ENCODE measurements around the gene CEACAM19. TPM values are rescaled to one million over a fixed set of nuclear protein-coding genes. Genes with fewer than 3 reads are reported as not detected.
A peak's percentile ranks its signal among the peaks of the same experiment; 100 is the strongest.

Gene CEACAM19
- total and polyA plus RNA-seq, 2 of the 8 experiments (the other 6 are each of a cell fraction or from before 2014, with no cell fraction given) = 3.1 to 3.4 TPM

- Histone ChIP-seq H4K5ac (ENCODE audit: insufficient read length, low read depth, low read length) (no peak overlapping the region), H2AFZ (ENCODE audit: low read length) (no peak overlapping the region), H3K36me3 (ENCODE audit: control insufficient read depth in 2 of 4, insufficient read depth in 4 of 4, low read length in 3 of 4) (no peaks in the 10 kb centered on the region), H3K23ac (ENCODE audit: insufficient read length) (no peak overlapping the region), H3K56ac (replicated peaks; ENCODE audit: insufficient read length, low read depth, low read length) (no peak overlapping the region), H4K20me1 (replicated peaks in 1 of 2; ENCODE audit: control insufficient read depth in 1 of 2, insufficient read depth in 2 of 2, low read length in 2 of 2) (no peaks in the 10 kb centered on the region), H3K4me3 (ENCODE audit: extremely low read depth in 1 of 4, insufficient read depth in 2 of 4, low read depth in 3 of 4, low read length in 4 of 4) (no peak overlapping the region), H3K23me2 (ENCODE audit: low read depth, low read length) (no peaks in the 10 kb centered on the region), H2BK12ac (ENCODE audit: low read depth, low read length) (no peak overlapping the region), H3K4ac (replicated peaks; ENCODE audit: insufficient read length, low read depth, low read length) (no peak overlapping the region), H3K27me3 (replicated peaks in 1 of 4; ENCODE audit: control insufficient read depth in 3 of 4, extremely low read depth in 1 of 4, insufficient read depth in 3 of 4, low read length in 3 of 4) (no peaks in the 10 kb centered on the region; a peak in 1 of 7 replicates), H3K14ac (ENCODE audit: insufficient read length) (no peak overlapping the region), H4K91ac (replicated peaks; ENCODE audit: insufficient read length, low read length) (no peak overlapping the region), H3K79me2 (ENCODE audit: control insufficient read depth in 1 of 2, insufficient read depth in 2 of 2, low read length in 2 of 2) (no peaks in the 10 kb centered on the region), H2AK5ac (ENCODE audit: low read depth, low read length) (no peak overlapping the region), H2BK5ac (ENCODE audit: low read depth, low read length) (no peak overlapping the region), H3K4me1 (replicated peaks in 1 of 4; ENCODE audit: control insufficient read depth in 3 of 4, insufficient read depth in 4 of 4, low read length in 3 of 4) (no peaks in the 10 kb centered on the region), H3K9me3 (ENCODE audit: insufficient read depth in 2 of 2, low read depth in 1 of 2, low read length in 1 of 2) (no peaks in the 10 kb centered on the region), H4K8ac (ENCODE audit: extremely low read depth, insufficient read depth, low read length) (no peak overlapping the region), H2BK120ac (replicated peaks; ENCODE audit: low read depth, low read length) (no peak overlapping the region), H2BK15ac (ENCODE audit: low read length) (0 out of 2 replicates have a peak overlapping the region, but pooled peaks have one; percentile 61), H3K9ac (replicated peaks in 1 of 4; ENCODE audit: extremely low read depth in 1 of 4, low read depth in 3 of 4, low read length in 3 of 4) (no peak overlapping the region), H3K79me1 (ENCODE audit: low read depth, low read length) (no peaks in the 10 kb centered on the region), H2BK20ac (ENCODE audit: low read length) (no peak overlapping the region), H3K4me2 (ENCODE audit: insufficient read depth in 1 of 2, low read depth in 2 of 2, low read length in 2 of 2) (no peak overlapping the region), H3K27ac (ENCODE audit: low read depth, low read length) (no peak overlapping the region), H3K18ac (ENCODE audit: extremely low read depth, low read length) (no peak overlapping the region)
- no peak for TF ChIP-seq RAD21 (IDR thresholded peaks at IDR 0.05 in 1 of 2, conservative IDR thresholded peaks at IDR 0.05 in 1 of 2; ENCODE audit: low read depth in 2 of 2, low read length in 2 of 2)
- no peak for TF ChIP-seq ZNF274 (IDR thresholded peaks at IDR 0.05; ENCODE audit: borderline replicate concordance, extremely low read depth, low read length)
- no peak for TF ChIP-seq CBX5 (IDR thresholded peaks at IDR 0.05; ENCODE audit: low read depth, low read length)
- no peak for TF ChIP-seq ASH2L (IDR thresholded peaks at IDR 0.05; ENCODE audit: low read length)
- TF ChIP-seq BCL11A (IDR thresholded peaks at IDR 0.05; ENCODE audit: low read depth in 2 of 2, low read length in 2 of 2) = no peak
- TF ChIP-seq SP1 (IDR thresholded peaks at IDR 0.05; ENCODE audit: low read depth, low read length) = no peak
- TF ChIP-seq HDAC6 (IDR thresholded peaks at IDR 0.05; ENCODE audit: low read depth, low read length) = no peak
- TF ChIP-seq BACH1 (IDR thresholded peaks at IDR 0.05; ENCODE audit: low read length) = no peak
- TF ChIP-seq EGR1 (IDR thresholded peaks at IDR 0.05; ENCODE audit: borderline replicate concordance, low read depth, low read length) = no peak
- TF ChIP-seq TEAD4 (IDR thresholded peaks at IDR 0.05; ENCODE audit: low read depth, low read length) = no peak
- no peak for TF ChIP-seq SIN3A (conservative IDR thresholded peaks at IDR 0.05 in 1 of 2, IDR thresholded peaks at IDR 0.05 in 1 of 2; ENCODE audit: low read depth in 1 of 2, low read length in 2 of 2)
- DNase-seq (ENCODE audit: low read depth in 1 of 2, low spot score in 2 of 2) (no peak), FAIRE-seq (no peak)
- POLR2A ChIA-PET (ENCODE audit: partially characterized antibody) = interaction anchor here (0.8 to 0.9 kb wide), 2 partner anchors 9 to 31 kb away, joined by 3 to 5 read pairs; no protein-coding TSS in a partner anchor
- WGBS, 2 experiments (ENCODE audit: extremely low coverage in 1 of 2, insufficient coverage in 1 of 2, insufficient read length in 1 of 2, insufficient replicate concordance in 2 of 2, low coverage in 1 of 2, low lambda C conversion rate in 2 of 2, missing lambda C conversion rate in 1 of 2) = 92% methylated on average over 1 of the region's 1 CpG; no CpG with 5 or more reads in 1 of the 2 experiments
- CTCF ChIA-PET (ENCODE audit: partially characterized antibody) = interaction anchor here (1.1 to 5.4 kb wide), 8 partner anchors 8 to 63 kb away, joined by 3 to 29 read pairs (median 6); no protein-coding TSS in a partner anchor
These were observed 45.1 kb upstream of the CEACAM19 start for GRCh38 chr19:44626048-44626624.
